Coronary artery (tissue), 2 donors: ENCODE data around the gene CDH12.

Source experiments
- DNase-seq: peaks from one replicate; pipeline ENCODE4 v3.0.0-alpha.2; 2017; ENCODE audit warnings: low spot score
- H3K27ac ChIP-seq, 2 donors: fragments of 200-600 bp; sonication (generic); one replicate each; pipeline ENCODE4 v1.5.1; 2016 to 2019
- H3K4me3 ChIP-seq: fragments of 200-600 bp; sonication (generic); 2 replicates; pipeline ENCODE4 v1.5.1; 2016; ENCODE audit warnings: mild to moderate bottlenecking, moderate library complexity
- TF ChIP-seq, protein P1 (sequence below): fragments of 200-600 bp; sonication (generic); IDR thresholded peaks from one replicate; pipeline ENCODE4 v1.5.1; 2019; ENCODE audit warnings: antibody characterized with exemption

Gene CDH12

DNA sequence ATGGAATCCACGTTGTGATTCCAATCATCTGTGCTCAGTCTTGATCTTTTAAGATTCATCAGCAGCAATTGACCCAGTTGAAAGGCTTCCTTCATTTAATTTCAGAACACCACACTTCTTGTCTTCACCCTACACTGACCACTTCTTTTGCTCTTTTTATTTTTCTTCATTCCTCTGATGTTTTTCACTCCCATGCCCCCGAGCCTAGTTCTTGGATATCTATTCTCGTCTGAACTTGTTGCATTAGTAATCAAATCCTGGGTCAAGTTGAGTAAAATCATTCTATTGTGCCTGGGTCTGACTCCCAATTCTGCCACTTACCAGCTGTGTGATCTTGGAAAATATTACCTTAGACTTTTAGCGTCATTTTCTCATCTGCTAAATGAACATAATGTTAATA lies 356.5 kb downstream of the CDH12 start:
- Histone ChIP-seq H3K4me3 (no peak overlapping the region), H3K27ac (no peak overlapping the region)
- no peak for DNase-seq
- TF ChIP-seq, protein P1, sequence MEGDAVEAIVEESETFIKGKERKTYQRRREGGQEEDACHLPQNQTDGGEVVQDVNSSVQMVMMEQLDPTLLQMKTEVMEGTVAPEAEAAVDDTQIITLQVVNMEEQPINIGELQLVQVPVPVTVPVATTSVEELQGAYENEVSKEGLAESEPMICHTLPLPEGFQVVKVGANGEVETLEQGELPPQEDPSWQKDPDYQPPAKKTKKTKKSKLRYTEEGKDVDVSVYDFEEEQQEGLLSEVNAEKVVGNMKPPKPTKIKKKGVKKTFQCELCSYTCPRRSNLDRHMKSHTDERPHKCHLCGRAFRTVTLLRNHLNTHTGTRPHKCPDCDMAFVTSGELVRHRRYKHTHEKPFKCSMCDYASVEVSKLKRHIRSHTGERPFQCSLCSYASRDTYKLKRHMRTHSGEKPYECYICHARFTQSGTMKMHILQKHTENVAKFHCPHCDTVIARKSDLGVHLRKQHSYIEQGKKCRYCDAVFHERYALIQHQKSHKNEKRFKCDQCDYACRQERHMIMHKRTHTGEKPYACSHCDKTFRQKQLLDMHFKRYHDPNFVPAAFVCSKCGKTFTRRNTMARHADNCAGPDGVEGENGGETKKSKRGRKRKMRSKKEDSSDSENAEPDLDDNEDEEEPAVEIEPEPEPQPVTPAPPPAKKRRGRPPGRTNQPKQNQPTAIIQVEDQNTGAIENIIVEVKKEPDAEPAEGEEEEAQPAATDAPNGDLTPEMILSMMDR, result no peak

DNA sequence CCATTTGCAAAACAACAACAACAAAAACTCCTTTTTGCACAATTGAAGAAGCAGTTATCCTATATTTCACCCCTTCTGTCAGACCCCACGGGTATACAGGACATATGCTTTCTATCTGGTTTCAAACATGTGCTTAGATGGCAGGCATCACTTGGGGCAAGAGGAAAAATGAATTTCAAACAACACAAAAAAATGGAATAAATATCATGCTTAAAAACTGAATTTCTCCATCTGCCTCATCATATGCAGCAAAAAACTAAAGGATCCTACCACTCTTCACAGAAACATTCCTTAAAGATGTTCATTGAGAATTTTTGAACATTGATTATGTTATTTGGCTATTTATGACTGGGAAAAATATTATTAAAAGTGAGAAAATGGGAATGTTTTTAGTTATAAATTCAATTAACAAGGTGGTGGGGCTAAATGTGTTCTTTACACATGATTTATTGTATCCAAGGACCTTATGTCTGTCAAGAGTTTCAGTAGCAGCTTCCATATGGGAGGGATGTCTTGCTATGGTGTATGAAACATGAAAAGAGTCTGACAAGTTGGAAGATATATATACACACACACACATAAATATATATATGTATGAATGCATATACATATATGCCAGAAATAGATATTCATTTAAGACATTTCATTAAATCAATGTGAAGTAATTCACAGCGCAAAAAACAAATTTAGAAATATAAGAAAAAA lies 358.0 kb downstream of the CDH12 start:
- no peak overlapping the region for H3K4me3 ChIP-seq
- no peak overlapping the region for H3K27ac ChIP-seq
- TF ChIP-seq, protein P1, result no peak
- DNase-seq, result no peak

DNA sequence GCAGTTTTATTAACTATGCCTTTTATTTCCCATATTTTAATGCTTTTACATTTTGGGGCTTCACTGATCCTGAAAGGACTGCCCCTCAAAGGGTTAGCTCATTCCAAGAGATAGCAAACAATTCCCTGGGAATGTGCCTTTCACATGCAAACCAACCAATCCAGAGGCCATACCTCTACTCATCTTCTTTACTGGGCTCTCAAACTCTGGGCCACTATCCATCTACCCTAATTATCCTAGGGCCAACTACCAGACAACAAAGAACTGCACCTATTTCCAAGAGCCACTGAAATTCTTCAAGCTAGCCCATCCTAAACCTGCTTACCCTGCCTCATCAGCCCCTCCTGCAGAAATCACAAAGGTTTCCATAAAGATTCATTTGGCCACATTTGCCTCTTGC lies 364.7 kb downstream of the CDH12 start:
- no peak overlapping the region for H3K27ac ChIP-seq
- no peak for DNase-seq
- TF ChIP-seq, protein P1, result no peak
- no peak overlapping the region for H3K4me3 ChIP-seq

DNA sequence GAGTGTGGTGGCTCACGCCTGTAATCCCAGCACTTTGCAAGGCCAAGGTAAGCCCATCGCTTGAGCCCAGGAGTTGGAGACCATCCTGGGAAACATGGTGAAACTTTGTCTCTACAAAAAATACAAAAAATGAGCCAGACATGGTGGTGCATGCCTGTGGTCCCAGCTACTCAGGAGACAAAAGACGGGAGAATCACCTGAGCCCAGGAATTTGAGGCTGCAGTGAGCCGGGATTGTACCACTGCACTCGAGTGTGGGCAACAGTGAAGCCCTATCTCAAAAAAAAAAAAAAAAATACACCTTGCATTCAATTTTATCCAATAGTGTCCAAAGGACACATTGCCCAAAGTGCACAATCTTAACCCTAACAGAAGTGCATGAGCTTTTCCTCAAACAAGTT lies 372.8 kb downstream of the CDH12 start:
- Histone ChIP-seq H3K4me3 (no peak overlapping the region), H3K27ac (no peak overlapping the region)
- no peak for DNase-seq
- TF ChIP-seq, protein P1, result no peak

DNA sequence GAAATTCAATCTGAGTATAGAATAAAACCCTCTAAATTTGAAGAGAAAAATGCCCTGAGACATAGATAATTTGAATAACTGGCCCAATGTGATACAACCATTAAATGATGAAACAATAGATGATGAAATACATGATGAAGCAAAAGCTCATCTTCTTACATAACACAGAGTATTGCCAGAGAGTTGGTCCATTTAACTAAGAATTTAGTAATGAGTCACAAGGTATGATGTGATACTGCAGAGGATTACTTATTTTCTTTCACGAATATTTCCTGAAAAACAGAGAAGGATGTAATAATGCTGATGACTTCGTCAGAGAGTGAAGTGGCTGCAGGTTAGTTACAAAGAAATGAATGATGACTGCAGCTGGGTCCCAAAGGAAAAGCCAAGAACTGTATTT lies 379.3 kb downstream of the CDH12 start:
- no peak for DNase-seq
- Histone ChIP-seq H3K4me3 (no peak overlapping the region), H3K27ac (no peak overlapping the region)
- TF ChIP-seq, protein P1, result no peak

DNA sequence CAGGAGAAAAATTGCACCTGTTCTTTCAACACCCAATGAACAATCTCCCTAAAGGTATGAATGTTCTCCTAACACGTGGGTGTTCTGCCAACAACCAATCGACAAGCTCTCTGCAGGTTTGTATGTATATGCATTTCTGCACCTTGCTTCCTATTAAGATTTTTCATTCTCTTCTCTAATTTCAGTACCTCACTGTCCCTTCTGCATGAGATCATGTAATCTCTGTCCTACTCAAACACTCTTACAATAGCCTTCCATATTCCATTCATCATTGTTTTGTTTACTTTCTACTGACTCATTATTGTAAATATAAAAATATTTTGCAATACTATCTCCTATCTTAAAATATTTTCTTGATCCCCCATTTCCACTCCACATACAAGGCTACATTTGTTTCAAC lies 382.0 kb downstream of the CDH12 start:
- no peak overlapping the region for H3K27ac ChIP-seq
- H3K4me3 ChIP-seq, result no peak overlapping the region
- TF ChIP-seq, protein P1, result no peak
- DNase-seq, result no peak

DNA sequence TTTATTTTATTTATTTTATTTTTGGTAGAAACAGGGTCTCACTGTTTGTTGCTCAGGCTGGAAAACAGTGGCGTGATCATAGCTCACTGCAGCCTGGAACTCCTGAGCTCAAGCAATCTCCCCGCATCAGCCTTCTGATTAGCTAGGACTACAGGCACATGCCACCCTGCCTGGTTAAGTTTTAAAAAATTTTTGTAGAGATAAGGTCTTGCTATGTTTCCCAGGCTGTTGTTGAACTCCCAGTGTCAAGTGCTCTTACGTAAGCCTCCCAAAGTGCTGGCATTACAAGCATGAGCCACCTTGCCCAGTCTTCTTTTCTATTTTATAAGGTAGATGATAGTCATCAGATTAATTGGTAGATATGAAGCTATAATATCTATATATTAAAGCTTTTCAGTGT lies 382.7 kb downstream of the CDH12 start:
- H3K27ac ChIP-seq, result no peak overlapping the region
- DNase-seq, result no peak
- TF ChIP-seq, protein P1, result no peak
- H3K4me3 ChIP-seq, result no peak overlapping the region
